PC-3 (cell line): ENCODE measurements around the gene PNMA1.

Experiments used
- CTCF ChIP-seq: fragments of 300-600 bp; sonication (generic); conservative IDR thresholded peaks from 2 replicates; pipeline ENCODE4 v1.5.1; 2017; ENCODE audit warnings: antibody characterized with exemption, low read depth, mild to moderate bottlenecking, low read length
- EZH2 ChIP-seq: fragments of 300-600 bp; sonication (generic); IDR thresholded peaks from one replicate; pipeline ENCODE4 v1.6.1; 2017; ENCODE audit warnings: antibody characterized with exemption, mild to moderate bottlenecking, low read length; ENCODE audit not compliant: unreplicated experiment

DNA sequence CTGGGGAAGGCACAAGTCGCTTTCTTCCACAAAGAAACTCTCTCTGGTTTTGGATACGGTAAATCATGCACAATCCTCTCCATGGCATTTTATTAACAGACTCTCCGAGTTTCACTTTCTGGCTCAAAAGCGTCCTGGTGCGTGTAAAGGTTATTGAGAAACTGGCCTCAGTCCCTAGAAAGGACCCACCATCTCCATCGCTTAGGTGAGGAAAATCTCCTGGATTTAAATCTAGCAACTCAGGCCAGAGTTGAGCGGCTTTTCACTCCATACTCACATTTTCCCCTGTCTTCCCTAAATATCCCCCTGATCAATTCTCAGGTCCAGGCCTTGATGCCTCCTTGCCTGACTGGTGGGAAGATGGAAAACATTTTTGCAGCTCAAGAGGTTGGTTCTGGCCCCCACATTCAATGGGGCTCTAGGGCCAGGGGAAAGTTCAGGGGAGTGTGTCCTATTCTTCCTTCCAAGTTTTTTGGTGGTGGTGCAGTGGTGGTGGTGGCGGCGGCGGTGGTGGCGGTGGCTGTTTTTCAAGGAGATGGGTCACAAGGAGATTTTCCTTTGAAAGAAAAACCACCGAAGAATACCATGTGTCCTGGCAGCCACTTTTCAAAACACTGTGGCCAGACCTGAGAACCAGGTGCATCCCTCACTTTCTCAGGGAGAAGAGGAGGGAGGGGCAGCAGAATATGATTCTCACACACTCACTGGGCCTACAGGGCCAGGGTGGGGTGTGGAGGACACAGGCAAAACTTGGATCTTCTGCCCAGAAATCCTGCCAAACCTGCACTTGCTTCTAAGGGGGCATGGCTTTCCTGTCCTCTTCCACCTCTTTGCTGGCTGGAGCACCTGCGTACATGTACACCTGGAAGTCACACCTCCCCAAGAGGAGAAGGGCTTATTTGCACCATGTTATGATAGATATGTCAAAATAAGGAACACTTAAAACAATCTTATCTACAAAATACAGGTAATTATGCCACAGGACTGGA, 46.7 kb upstream of the PNMA1 start:
- TF ChIP-seq CTCF, result no peak
- no peak for TF ChIP-seq EZH2
